ENCODE measurements around the gene VPS29.
"Not testable (repeated sequence)": the region's sequence is repeated elsewhere in the genome, so short reads cannot be mapped to it uniquely, and the experiment has no call there.

VPS29 gene

DNA sequence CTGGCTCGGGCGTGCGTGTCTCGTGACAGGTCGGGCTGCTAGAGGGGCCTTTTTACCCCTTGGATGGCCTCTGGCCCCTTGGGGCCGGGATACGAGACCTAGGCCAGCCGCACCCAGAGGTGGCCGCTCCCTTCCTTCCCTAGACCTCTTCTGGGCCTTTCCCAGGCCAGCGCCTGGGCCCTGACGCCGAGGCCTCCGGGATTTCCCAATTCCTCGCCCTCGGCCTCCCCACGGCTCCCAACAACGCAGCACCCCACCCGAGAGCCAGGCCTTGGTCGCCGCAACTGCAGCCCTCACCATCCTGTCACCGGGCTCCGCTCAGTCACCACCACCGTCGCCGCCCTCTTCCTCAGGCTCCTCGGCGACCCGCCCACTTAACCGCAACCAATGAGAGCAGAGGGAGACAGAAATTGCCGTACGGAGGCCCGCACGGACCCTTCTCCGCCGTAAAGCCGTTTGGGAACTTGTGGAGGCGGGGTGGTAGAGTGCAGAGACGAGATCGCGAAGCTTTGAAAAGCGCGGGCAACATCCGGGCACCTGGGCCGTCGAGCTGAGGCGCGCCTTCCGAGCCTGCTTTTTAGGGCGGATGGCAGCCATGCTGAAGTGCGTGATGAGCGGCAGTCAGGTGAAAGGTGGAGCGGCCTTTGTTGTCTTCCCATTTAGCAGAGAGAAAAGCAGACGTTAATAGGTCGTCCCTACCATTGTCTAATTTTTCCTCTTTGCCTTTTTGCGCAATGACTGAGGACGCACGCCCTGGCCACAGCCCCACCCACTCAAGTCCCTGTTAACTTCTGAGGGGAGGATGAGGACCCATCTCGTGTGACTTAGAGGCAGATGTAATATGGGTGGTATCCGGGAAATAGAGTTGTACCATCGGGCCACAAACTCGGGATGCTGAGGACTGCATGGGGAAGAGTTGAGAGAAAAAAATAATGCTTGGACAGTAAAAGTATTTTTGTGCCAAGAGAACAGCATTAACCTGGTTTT lies at the start of gene VPS29, which contains the start of gene RAD9B:
VPS29 (minus strand) TSS at position 360 of the 987 bp plus-strand sequence; CDS start at position 300, 60 bp downstream.
RAD9B (plus strand) TSS at position 580 of the 987 bp plus-strand sequence; CDS start at position 587, 7 bp downstream.
- DNase-seq (ENCODE audit: low read depth in 2 of 2), result peak; percentile 96 to 97

DNA sequence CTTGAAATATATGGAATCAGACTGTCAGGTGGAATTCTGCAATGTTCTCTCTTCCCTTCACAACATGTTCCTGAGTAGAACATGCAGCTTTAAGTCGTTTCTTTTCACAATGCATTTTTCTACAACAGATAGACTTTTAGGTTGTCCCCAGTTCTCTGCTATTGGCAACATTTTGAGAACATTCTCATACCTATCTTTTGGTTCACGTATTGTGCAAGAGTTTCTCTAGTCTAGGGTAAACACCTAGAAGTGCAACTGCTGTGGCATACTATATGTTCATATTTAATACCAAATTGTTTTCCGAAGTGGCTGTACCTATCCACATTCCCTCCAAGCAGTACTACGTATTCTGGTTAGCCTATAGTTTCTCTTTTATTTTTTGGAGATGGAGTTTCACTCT lies 49.1 kb upstream of the VPS29 start:
- no peak for DNase-seq (ENCODE audit: low read depth in 2 of 2)

DNA sequence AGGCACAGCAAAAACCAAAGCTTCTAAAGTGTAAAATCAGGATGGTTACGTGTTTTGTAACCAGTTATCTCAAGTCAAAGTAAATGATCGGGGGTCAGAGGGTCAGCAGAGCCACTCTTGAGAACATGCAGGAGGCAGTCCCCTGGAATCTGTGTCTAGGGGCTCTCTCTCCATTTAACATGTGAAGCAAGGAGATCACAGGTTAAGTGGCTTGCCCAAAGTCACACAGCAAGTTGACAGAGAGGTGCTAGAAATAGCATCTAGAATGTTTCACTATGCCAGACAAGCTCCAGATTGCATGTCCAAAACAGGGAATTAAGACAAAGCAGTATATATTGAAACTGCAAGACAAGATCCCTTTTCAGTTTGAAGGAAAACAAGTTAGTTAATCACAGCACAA lies 47.8 kb upstream of the VPS29 start:
- no peak for DNase-seq (ENCODE audit: low read depth in 2 of 2)

DNA sequence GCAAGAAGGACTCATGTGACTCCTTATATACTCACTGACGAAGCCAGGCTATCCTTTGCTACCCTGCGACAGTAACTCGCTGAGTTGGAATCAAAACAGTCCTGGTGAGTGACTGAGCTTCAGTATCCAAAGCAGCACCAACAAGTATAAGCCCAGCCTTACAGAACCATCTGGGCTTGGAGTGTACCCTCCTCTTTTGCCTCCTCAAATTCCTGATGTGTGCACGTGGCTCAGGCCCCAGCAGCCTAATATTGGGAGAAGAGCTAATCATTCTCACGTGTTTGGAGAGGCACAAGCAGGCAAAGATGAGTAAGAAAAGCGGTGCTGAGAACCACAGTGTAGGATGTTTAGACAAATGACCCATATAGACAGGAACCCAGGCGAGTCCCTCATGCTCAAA lies 46.8 kb upstream of the VPS29 start:
- no peak for DNase-seq (ENCODE audit: low read depth in 2 of 2)

DNA sequence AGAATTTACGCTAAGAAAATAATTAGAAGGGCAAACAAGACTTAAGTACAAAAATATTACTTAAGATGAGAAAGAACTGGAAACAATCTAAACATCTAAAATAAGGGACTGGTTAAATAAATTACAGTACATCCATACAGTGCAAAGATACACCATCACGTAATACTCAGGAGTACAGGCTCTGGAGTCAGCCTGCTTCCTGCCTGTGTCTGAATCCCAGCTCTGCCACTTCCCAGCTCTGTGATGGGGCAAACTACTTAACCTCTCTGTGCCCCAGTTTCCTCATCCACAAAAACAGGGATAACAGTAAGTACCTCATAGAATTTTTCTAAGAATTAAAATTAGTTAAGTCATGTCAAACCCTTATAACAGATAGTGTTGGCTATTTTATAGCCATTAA lies 45.2 kb upstream of the VPS29 start:
- no peak for DNase-seq (ENCODE audit: low read depth in 2 of 2)

DNA sequence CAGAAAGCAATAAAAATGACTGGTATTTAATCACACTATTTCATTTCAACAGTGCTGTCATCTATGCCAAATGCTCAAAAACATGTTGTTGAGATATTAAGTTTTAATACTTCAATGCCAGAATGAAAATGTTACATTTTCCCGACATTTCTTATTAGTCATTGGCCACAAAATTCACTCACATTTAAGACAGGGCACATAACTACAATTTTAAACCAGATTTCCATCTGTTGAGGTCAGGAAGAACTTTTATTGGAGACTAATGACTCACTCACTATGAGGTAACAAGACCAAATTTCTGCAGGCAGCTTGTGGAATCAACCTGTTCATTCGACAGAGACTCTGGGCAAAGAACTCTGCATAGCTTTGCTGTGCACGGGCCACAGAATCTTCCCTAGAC lies 44.4 kb upstream of the VPS29 start:
- no peak for DNase-seq (ENCODE audit: low read depth in 2 of 2)

DNA sequence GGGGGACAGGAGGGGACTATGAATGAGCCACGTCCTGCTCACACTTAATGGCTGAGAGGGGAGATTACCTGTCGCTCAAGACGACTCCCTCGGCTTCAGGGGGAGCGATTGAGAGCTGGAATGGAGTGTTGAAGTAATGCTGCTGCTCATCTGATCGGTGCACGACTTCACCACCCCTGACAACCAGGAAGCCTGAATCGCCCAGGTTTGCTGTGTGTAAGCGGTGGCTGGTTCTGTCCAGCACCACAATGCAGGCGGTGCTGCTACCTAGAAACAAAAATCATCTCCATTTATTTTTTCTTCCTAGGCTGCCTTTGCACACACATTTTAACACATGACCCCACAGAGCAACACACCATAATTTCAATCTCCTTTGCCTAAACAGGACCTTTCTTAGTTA lies 43.9 kb upstream of the VPS29 start:
- no peak for DNase-seq (ENCODE audit: low read depth in 2 of 2)

DNA sequence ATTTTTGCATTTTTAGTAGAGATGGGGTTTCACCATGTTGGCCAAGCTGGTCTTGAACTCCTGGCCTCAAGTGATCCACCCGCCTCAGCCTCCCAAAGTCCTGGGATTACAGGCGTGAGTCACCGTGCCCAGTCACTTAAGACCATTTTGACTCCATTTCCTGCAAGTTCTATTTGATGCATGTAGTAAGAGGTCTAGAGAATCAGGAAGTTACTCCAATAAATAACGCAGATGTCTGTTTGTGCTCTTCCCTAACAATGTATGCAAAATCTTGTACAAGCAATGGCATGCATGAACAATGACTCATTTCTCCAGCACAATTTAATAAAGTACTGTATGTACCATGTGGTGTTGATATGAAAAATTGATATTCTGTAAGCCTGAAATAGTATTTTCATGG lies 43.3 kb upstream of the VPS29 start:
- DNase-seq (ENCODE audit: low read depth in 2 of 2), result not testable (repeated sequence)

DNA sequence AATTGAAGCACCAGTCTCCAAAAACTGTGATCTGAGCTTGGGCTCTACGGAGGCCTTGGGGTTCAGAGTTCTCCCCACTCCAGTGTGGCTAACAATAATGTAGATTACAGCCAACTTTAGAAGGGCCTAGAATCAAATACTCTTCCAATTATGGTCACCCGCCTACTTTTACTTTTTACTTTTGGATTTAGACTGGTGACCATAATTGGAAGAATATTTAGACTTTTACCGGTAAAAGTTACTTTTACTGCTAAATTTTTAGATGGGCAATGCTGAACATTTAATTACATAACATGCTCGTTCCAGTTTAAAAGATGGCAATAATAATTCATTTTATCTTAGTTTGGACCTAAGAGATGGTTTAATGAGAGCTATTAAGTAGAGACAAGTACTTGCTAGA lies 42.1 kb upstream of the VPS29 start:
- no peak for DNase-seq (ENCODE audit: low read depth in 2 of 2)

DNA sequence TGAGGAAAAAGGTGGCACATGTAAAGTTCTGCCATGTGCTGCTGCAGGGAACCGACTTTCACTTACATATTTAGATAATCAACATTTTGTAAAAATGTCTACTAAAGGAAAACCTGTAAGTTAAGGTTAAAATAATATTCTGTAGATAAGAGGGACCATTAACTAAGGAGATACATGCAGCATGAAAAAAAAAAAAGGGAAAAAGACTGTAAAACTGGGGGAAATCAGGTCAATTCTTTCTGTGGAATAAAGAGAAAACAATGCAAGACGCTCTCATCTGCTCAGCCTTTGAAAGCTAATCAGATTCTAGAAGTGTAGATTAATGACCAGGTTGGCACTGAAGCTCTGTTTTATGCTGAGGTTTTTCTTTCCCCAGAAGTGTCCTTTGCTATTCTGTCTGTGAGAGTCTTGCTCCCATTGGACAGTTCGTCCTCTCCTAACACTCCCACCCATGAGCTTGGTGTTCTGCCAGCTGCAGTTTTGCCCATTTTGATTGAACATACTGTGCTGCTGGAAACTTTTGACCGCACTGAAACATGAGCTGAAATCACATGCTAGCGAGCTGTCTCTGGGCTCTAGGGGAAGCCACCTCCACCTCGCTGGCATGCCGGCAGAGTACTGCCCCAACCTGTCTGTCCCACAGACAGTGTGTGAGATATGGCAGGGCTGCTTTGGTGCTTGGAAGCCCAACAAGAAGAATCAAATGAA lies 41.5 kb upstream of the VPS29 start:
- DNase-seq (ENCODE audit: low read depth in 2 of 2), result no peak

DNA sequence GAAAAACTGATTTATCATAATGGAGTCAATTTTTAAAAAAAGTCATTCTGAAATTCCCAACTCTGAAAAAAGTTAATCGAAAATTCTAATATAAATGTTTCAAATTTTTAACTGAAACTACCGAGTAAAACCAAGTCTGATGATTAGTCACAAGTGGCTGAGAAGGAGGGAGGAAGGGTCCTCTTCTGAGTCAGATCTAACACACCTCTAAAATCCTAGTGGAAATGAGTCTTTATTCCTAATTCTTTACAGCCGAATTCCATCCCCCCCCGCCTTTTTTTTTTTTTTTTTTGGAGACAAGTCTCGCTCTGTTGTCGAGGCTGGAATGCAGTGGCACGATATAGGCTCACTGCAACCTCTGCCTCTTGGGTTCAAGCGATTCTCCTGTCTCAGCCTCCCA lies 38.1 kb upstream of the VPS29 start:
- no peak for DNase-seq (ENCODE audit: low read depth in 2 of 2)

DNA sequence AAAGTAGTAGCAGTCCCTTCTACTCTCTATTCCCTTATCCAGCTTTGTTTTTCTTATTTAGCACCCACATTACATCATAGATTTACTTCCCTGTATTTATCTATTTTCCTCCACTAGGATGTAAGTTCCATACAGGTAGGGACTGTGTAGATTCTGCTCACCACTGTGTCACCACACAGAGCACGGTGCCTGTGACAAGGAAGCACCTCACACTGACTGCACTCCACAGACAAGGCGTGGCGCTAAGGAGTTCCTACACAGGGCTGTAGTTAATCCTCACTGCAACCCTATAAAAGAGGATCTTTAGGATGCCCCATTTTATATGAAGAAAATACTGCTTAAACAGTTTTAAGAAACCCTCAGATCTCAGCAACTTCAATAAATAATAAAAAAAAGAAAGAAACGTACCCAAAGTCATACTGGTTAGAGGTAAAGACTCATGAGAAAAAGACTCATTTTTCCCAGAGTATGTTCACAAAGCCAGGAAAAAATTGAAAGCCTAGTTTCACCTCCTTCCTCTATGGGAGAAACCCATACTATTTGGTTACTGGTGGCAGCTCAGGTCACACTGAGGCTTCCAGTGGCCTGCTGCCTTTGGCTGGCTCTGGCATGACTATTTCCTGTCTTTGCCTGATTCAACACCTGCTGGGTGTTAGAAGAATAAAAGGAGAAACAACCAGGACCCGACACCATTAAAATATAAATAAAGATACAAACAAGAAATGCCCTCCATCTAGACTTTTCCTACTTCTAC lies 37.1 kb upstream of the VPS29 start:
- no peak for DNase-seq (ENCODE audit: low read depth in 2 of 2)

DNA sequence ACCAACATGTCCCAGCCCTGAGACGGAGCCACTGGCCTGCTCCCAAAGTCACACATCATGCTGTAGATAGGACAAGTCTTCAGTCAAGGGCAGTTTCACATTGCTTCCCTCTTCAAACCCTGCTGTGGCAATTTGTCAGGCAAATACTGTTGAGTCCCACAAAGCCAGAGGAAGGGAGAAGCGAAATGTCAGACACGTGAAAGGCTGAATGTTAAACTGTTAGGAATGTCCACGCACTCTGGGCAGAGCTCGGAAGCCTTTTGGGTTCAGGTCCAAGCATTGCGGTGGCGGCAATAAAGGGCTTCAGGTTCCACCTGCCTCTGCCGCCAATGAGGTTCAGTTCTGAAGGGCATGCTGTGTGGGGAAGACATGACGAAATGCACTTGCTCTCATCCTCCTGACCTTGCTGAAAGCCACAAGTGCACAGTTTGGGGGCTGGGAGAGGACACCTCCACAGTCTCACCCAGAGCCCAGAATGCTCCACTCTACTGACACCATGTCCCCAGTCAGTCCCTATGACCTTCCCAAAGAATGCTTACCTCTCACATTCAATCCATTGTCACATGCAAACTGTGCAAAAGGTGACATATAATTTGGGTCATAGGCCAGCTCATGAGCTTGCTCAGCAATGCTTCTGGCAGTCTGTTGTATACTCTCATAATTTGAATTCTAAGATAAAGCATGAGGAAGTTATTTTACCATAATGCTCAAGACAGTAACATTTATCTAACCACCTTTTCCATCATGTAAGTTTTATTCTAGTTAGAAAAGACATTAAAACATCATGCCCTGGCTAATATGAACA lies 35.9 kb upstream of the VPS29 start:
- no peak for DNase-seq (ENCODE audit: low read depth in 2 of 2)

DNA sequence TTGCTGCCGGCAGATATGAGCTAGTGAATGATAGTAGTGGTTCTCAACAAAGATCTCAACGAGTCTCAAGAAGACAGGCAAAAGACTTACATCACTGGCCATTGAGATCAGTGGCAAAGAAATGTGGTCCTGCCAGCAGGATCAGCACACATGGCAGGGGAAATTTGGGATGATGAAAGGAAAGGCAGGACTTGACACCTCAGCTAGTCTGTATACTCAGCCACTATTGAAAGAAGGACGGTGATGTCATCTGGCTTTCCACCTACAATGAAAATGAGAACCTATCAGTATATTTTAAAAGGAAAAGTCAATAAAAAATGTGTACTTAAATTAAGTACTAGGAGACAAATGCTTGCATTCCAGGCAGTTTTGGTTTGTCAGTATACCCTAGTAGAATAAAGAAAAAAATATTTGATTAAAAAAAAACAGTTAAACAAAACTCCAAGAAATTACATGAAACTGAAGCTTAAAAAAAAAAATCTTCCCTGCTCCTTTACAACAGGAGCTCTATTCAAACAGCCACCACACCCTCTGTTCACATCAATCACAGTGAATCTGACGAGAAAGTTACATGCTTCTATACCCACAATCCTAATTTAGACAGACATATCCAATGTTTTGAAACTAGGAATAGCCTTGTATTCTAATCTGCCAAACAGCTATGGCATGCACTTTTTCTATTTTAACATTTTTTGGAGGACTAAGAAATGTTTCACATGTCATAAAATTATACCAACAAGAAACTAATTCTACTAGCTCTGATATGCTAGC lies 35.1 kb upstream of the VPS29 start:
- no peak for DNase-seq (ENCODE audit: low read depth in 2 of 2)

DNA sequence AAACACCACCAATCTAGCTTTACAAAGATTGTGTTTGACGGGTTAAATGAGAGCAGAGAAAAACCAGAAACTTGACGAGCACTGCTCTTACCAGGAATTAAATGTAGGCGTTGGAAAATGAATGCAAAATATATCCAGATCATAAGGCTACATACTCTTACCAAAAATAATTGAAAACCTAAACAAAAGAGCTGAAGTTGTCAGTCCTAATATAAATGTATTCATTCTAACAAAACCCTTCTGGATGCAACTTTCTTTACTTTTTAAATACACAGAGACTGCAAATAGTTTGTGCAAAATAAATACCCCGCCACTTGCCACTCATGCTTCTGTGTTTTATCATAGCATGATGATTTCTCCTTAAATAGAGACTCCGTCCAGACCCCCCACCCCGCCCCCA lies 32.9 kb upstream of the VPS29 start:
- no peak for DNase-seq (ENCODE audit: low read depth in 2 of 2)

DNA sequence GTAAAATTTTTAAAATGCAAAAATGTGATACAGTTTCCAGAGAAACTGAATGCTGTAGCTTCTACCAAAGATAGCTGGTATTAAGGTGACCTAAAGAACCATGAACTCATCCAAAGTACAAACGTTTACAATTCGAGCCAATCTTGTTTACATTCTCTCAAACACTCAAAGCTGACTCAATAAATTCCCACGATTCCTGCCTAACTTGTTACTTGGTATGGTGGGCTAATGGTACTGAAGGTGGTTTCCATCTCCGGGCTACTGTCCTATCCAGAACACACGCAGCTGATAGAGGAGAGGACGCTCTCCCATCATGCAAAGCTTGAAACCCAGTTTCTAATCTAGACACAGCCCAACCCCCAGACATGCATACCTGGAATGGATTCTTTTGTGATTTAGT lies 31.7 kb upstream of the VPS29 start:
- DNase-seq (ENCODE audit: low read depth in 2 of 2), result no peak

DNA sequence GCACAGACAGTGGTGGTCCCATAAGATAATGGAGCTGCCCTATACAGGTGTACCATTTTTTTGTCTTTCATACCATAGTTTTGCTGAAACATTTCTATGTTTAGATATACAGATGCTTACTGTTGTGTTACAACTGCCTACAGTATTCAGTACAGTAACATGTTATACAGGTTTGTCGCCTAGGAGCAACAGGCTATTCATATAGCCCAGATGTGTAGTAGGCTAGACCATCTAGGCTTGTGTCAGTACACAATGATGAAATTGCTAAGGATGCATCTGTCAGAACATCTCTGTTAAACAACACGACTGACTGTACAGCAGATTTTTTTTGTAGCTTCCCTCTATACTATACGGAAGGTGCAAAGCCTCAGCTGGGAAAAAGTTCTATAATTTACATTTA lies 30.7 kb upstream of the VPS29 start:
- no peak for DNase-seq (ENCODE audit: low read depth in 2 of 2)

DNA sequence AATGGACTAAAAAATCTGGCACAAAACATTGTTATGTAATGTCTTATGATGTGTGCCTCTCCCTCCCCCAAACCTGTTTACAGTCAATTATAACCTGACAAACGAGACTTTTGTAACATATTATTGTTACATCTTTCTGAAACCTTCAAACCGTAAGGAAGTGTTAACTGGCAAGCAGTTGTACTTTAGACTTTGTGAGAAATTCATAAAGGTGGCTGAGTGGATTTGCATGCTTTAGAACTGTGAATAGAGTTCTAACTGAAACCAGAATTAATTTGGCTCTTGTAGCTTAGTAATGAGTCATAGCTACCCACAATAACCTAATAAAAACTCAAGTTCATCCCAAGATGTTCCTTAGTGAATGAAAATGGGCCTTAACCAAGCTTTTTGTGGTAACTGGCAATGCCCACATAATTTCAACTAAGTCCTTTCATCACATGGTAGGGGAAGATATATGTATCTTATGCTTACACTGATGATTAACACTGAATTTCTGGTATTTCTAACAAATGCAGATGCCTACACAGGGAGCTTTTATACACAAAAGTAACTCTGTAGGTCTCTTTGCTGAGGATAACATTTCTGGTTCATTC lies 29.9 kb upstream of the VPS29 start:
- no peak for DNase-seq (ENCODE audit: low read depth in 2 of 2)

DNA sequence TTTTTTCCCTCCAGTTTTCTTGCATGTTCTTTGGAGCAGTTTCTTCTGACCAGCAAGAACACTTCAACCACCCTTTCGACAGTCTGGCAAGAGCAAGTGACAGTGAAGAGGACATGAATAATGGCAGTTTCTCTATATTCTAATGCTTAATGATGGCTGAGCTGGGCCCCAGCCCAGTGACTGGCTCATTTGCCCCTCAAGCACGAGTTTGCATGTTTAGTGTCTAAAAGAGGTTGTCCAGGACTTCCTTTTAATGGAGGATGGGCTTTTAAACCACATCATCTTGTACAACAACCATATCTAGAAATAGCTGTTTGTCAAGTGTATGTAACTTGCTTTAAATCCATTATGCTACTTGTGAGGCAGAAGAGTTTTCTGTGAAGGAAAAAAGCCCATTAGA lies 28.6 kb upstream of the VPS29 start:
- no peak for DNase-seq (ENCODE audit: low read depth in 2 of 2)

DNA sequence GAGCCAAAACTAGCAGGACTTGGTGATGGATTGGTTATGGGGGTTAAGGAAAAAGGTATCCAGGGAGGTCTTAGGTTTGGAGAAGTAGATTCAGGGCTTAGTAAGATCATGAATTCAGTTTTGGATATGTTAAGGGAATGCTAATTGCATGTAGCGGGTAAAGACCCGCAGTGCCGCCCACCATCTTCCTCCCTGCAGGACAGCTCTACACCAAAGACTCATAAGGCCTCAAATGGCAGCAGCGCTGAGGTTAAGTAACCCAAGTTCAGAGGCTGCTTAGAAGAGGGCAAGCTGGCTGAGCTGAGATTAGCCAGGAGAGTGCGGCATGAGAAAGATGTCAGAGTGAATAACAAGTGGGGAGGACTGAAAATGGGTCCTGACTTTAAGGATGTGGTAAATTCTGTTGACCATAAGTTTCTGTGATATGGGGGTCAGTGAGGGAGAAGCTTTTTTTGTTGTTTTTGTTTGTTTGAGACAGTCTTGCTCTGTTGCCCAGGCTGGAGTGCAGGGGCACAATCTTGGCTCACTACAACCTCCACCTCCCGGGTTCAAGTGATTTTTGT lies 26.4 kb upstream of the VPS29 start:
- DNase-seq (ENCODE audit: low read depth in 2 of 2), result no peak

All from stimulated activated CD4-positive, alpha-beta T cell treated with anti-CD3 and anti-CD28 coated beads, Interleukin-12 subunit alpha, Interleukin-12 subunit beta, amount 100 ng/mL, for 24 hours (primary cell).